ENCODE results near the gene EXD3.

Gene EXD3

GRCh38 chr9:137409515-137409914, 13.4 kb downstream of the EXD3 start:
- DNase-seq: no peak

GRCh38 chr9:137408651-137409405, 14.1 kb downstream of the EXD3 start:
- no peak for DNase-seq

- DNase-seq: no peak
Measured at GRCh38 chr9:137407590-137408300, 15.2 kb downstream of the EXD3 start.

- DNase-seq: peak; percentile 17
Measured at GRCh38 chr9:137406876-137407589, 15.9 kb downstream of the EXD3 start.

- no peak for DNase-seq
Measured at GRCh38 chr9:137406085-137406760, 16.7 kb downstream of the EXD3 start.

DNA sequence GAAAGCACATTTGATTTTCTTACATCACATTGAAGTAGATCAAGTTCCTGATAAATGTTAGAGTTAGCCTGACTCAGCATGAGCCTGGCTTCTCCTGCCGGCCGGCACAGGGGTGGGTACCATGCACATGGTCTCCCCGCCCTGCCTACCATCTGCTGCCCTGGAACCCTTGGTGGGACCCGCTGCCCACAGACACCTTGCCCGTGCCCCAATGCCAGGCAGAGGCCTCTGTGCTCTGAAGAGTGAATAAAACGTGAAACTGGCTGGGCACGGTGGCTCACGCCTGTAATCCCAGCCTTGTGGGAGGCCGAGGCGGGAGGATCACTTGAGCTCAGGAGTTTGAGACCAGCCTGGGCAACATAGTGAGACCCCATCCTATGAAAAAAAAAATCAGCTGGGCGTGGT, 17.3 kb downstream of the EXD3 start:
- DNase-seq: no peak

DNA sequence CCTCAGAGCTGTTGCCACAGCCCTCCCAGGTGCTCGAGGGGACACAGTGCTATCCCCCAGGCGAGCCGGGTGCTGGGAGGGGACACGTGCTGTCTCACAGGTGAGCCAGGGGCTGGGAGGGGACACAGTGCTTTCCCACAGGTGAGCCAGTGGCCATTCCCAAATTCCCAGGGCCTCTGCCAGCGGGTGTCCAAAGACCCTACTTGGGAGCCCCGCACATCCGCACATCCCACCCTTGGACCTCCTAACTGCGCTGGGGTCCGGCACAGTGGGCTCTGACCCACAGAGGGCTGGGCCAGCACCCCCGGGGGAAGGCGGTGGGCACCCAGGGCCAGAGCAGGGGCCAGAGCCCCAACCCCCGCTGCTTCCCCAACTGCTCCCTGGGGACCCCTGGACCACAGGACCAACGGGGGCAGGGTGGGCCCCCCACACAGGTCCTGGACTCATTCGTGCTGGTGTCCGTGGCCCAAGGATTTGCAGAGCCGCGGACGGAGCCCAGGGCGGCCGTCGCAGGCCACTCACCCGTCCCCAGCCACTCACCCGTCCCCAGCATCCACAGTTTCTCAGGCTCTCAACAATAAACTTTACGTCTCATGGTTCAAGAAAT, 17.9 kb downstream of the EXD3 start:
- DNase-seq: no peak

- no peak for DNase-seq
Measured at GRCh38 chr9:137403269-137403668, 19.7 kb downstream of the EXD3 start.

- no peak for DNase-seq
Measured at GRCh38 chr9:137402746-137403145, 20.2 kb downstream of the EXD3 start.

GRCh38 chr9:137398561-137399468, 24.1 kb downstream of the EXD3 start:
- DNase-seq: no peak

DNA sequence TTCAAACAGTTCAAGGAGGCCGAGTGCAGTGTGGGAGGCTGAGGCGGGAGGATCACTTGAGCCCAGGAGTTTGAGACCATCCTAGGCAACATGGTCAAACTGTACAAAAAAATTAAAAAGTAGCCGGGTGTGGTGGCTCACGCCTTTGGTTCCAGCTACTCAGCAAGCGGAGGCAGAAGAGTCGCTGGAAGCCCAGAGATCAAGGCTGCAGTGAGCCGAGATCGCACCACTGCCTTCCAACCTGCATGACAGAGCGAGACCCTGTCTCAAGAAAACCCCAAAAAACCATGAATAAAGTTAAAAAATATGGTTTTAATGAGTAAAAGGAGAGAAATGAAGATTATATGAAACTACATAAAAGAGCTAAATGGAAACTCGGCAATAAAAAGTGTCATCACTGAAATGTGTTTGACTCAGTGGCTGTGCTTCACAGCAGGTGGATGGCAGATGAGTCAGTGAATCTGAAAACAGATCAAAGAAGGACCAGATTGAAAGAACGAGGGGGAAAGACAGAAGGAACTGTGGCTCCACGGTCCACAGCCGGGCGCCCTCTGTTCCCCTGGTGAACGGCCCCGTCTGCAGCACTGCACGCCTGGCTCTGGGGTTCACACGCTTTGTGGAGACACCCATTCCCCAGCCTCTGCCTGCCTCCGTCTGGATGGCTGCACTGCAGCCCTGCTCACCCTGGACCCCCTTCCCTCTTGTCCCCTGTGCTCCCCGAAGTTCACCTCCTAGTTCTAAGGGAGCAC, 25.1 kb downstream of the EXD3 start:
- DNase-seq: no peak

DNA sequence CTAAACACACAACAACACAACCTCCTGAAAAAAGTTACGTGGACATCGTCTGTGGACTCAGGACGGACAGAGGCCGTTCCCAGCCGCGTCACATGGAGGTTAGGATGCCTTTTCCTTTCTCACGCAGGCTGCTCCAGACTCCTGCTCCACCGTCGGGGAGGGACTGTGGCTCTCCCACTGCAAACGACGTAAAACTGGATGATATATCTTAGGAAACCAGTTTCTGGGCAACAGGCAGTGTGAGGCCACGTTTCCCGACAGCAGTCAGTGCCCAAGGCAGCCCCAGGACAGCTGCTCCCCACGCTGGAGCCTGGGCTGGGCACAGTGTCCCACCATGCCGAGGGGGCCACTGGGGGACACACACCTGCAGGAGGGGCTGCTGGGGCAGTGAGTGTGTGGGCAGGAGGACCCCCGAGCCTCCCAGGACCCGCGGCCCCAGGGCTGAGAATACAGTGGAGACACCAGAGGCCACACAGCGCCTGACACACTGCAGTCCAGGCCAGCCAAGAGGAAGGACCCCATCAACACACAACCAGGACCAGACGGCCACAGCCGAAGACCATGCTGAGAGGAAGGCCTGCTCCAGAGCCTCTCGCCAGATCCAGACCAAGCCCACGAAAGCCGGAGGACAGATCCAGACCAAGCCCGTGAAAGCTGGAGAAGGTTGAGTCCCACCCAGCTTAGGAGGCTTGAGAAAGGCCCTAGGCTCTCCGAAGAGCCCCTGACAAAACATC, 26.2 kb downstream of the EXD3 start:
- DNase-seq: no peak

DNA sequence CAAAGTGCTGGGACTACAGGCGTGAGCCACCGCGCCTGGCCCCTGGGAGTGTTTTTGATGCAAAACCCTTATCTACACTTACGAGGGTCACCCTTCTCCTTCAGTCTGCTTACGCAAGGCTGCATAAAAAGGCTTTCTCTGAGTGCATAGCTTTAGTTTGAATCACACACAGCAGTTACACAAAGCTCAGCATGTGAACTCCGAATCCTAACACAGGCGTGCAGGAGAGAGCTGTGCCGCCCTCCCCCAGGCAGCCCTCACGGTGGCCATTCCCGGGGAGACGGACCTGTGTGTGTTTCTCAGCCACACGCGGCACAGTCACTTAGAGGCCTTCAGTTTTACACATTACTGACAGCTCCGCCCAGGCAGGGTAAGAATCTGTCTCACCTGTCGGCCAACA, 26.7 kb downstream of the EXD3 start:
- DNase-seq: no peak

- no peak for DNase-seq
Measured at GRCh38 chr9:137395666-137396010, 27.3 kb downstream of the EXD3 start.

DNA sequence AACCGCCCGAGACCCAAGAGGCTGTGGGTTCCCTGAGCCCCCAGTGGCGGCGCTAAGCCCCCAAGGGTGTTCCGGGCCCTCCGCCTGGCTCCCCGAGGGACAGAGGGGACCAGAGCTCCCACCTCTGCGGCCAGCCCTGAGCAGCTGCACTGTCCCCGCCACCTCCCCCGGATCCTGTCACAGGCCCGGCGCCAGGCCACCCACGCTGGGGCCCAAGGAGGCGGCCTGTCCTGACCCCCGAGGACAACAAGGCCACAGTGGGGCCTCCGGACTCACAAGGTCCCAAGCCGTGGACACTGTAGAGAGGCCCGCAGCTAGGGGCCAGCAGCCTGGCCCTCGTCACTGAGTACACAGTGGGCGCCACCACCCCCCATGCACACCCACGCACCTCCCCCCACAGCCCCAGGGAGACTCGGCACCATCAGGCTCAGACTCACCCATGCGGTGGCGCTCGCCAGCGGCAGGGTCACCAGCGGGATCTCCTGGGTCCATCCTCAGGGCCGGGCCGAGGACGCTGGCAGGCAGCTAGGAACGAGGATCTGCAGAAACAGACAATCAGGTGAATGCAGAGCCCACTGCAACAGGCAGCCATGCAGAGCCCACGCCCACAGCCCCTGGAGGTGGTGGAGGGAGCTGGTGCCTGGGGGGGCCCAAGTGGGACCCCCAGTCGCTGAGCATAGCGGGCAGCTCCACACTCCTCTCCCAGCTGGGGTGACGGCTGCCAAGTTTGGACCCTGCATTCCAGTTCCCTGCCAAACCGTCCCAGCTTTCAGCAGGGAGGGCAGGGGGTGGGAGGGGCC, 27.9 kb downstream of the EXD3 start:
- no peak for DNase-seq

- no peak for DNase-seq
Measured at GRCh38 chr9:137393176-137394150, 29.5 kb downstream of the EXD3 start.

GRCh38 chr9:137392232-137393007, 30.5 kb downstream of the EXD3 start:
- DNase-seq: no peak

DNA sequence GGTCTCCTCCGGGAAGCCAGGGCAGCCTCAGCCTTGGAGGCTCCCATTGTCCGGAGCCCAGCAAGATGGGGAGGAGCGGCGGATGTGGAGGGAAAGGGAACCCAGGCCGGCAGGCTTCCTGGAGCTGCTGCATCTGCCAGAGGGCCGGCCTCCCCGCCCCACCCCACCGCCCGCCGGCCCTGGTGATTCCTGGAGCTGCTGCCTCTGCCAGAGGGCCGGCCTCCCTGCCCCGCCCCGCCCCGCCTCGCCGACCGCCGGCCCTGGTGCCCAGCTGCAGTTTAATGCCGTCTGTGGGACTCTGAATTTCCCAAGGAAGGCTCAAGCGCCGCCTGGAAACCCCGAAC, 31.6 kb downstream of the EXD3 start:
- no peak for DNase-seq
